Measurements from ENCODE around the gene CRYGN.

GRCh38 chr7:151435971-151436370 is 4.0 kb downstream of the CRYGN start:
- TF ChIP-seq ZNF384 (IDR thresholded peaks at IDR 0.05) (no peak), SP1 (IDR thresholded peaks at IDR 0.05) (no peak), FOXK2 (IDR thresholded peaks at IDR 0.05) (no peak), SUZ12 (IDR thresholded peaks at IDR 0.05) (no peak), FOXM1 (IDR thresholded peaks at IDR 0.05; ENCODE audit: borderline replicate concordance) (no peak), ARNT (IDR thresholded peaks at IDR 0.05) (no peak), ELF4 (IDR thresholded peaks at IDR 0.05) (no peak), BHLHE40 (IDR thresholded peaks at IDR 0.05; ENCODE audit: borderline replicate concordance) (no peak), FOXA1 (IDR thresholded peaks at IDR 0.05) (no peak), CTBP1 (IDR thresholded peaks at IDR 0.05; ENCODE audit: borderline replicate concordance) (no peak), NFRKB (IDR thresholded peaks at IDR 0.05) (no peak), PKNOX1 (IDR thresholded peaks at IDR 0.05) (no peak), TARDBP (IDR thresholded peaks at IDR 0.05) (no peak)

Measured in HEK293T (cell line).